ENCODE data around the gene PYHIN1. TPM values are rescaled to one million over a fixed set of nuclear protein-coding genes. Genes with fewer than 3 reads are reported as not detected.

Gene PYHIN1
- total and polyA plus RNA-seq, 3 experiments from 2014 or later, result 23.9 to 110 (median 24.2) TPM

DNA sequence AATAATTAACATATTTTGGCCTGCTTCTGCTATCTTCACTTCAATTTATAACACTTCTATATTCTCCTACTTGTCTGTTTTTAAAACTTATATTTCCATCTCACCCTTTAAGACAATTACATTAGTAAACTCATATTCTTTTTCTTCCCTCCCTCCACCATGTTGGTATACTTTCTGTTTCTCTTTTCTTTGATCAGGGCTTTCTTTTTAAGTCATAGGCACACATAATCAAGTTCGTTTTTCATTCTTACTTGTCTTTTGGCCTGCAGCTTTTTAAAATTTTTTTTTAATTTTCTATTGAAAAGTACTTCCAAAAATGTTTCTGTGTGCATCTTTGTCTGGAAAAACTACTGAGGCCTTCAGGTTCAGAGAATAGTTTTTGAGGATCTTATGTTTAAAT lies 2.3 kb downstream of the PYHIN1 start:
- peaks cover 13% of the 10 kb centered on the region for H3K36me3 ChIP-seq (ENCODE audit: insufficient read depth, low read length)
- peaks cover 31% of the 10 kb centered on the region for H3K4me1 ChIP-seq (ENCODE audit: insufficient read depth, low read length)
- peak overlapping the region; percentile 12 for H3K27ac ChIP-seq (ENCODE audit: low read depth, low read length)
- peak overlapping the region; percentile 84 to 99 (median 88) for H3K4me3 Mint-ChIP-seq
- POLR2A ChIA-PET, result no interaction called here
- no peaks in the 10 kb centered on the region for H3K27me3 ChIP-seq (ENCODE audit: insufficient read depth, low read length, poor library complexity, severe bottlenecking)
- peaks cover 44 to 73% (median 63%) of the 10 kb centered on the region in 3 donors for H3K4me1 Mint-ChIP-seq
- no peaks in the 10 kb centered on the region for H3K9me3 ChIP-seq (ENCODE audit: low read length)
- CTCF ChIA-PET, result no interaction called here
- peak overlapping the region; percentile 25 to 98 (median 80) for H3K27ac Mint-ChIP-seq
- peak in 1 of 5 donors; percentile 20 for DNase-seq
- peak overlapping the region; percentile 45 for H3K4me3 ChIP-seq (ENCODE audit: low read length)
- no peaks in the 10 kb centered on the region for H3K27me3 Mint-ChIP-seq
- peaks cover 0 to 2% (median 0%) of the 10 kb centered on the region in 5 donors for H3K9me3 Mint-ChIP-seq
- H3K36me3 Mint-ChIP-seq, result peaks cover 13 to 53% (median 23%) of the 10 kb centered on the region in 3 donors

DNA sequence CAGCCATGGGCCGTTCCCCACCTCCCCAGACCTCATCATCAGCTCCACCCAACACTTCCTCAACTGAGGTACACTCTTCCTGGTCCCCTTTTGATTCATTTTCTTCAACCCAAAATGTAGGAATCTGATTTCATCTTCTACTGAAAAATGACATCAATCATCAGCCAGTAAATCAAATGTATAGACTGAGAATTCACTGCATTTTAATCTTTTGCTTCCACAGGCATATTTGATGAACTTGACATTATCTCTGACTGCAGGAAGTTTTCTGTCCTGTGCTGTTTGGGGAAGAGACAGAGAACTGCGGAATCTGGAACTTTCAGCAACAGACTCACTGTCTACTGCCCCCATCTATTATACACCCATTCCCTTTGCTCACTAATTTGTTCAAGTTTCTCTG lies 7.8 kb downstream of the PYHIN1 start:
- no peaks in the 10 kb centered on the region for H3K27me3 Mint-ChIP-seq
- no peak overlapping the region for H3K4me3 ChIP-seq (ENCODE audit: low read length)
- peak overlapping the region; percentile 6 to 87 (median 54) for H3K27ac Mint-ChIP-seq
- H3K9me3 Mint-ChIP-seq, result no peaks in the 10 kb centered on the region
- ChIA-PET POLR2A (no interaction called here), CTCF (no interaction called here)
- H3K36me3 Mint-ChIP-seq, result peaks cover 8 to 86% (median 31%) of the 10 kb centered on the region in 3 donors
- no peaks in the 10 kb centered on the region for H3K9me3 ChIP-seq (ENCODE audit: low read length)
- DNase-seq, result no peak
- peaks cover 11% of the 10 kb centered on the region for H3K4me1 ChIP-seq (ENCODE audit: insufficient read depth, low read length)
- H3K4me1 Mint-ChIP-seq, result peaks cover 57 to 84% (median 84%) of the 10 kb centered on the region in 3 donors
- no peaks in the 10 kb centered on the region for H3K27me3 ChIP-seq (ENCODE audit: insufficient read depth, low read length, poor library complexity, severe bottlenecking)
- H3K27ac ChIP-seq (ENCODE audit: low read depth, low read length), result no peak overlapping the region
- H3K4me3 Mint-ChIP-seq, result peak overlapping the region in 1 of 7 donors; percentile 10
- H3K36me3 ChIP-seq (ENCODE audit: insufficient read depth, low read length), result peaks cover 33% of the 10 kb centered on the region

DNA sequence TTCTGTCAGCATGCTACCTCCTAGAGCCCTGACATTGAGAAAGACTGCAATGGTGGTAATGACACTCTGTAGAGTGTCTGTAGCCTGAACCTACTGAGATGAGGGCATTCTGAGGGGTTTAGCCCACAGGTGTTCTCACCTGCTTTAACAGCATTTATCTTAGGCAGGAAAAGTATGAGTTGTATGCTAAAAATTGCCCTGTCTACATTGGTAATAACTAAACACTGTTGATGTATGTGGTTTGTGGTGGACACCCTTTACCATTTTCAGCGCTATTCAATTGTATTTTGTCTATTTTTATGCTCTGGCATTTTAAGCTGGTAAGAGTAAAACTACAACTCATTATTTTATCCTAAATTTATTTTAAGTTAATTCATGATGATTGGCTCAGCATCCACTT lies 10.0 kb downstream of the PYHIN1 start:
- peaks cover 53 to 86% (median 81%) of the 10 kb centered on the region in 3 donors for H3K4me1 Mint-ChIP-seq
- peak overlapping the region in 1 of 7 donors; percentile 77 for H3K4me3 Mint-ChIP-seq
- H3K9me3 Mint-ChIP-seq, result no peaks in the 10 kb centered on the region
- no peaks in the 10 kb centered on the region for H3K9me3 ChIP-seq (ENCODE audit: low read length)
- H3K36me3 ChIP-seq (ENCODE audit: insufficient read depth, low read length), result peaks cover 53% of the 10 kb centered on the region
- H3K27me3 Mint-ChIP-seq, result no peaks in the 10 kb centered on the region
- no peak for DNase-seq
- CTCF ChIA-PET, result interaction anchor here (1.0 kb wide), 1 partner anchor 130 kb away, joined by 3 read pairs; no protein-coding TSS in a partner anchor
- H3K4me1 ChIP-seq (ENCODE audit: insufficient read depth, low read length), result no peaks in the 10 kb centered on the region
- no peak overlapping the region for H3K27ac ChIP-seq (ENCODE audit: low read depth, low read length)
- no peaks in the 10 kb centered on the region for H3K27me3 ChIP-seq (ENCODE audit: insufficient read depth, low read length, poor library complexity, severe bottlenecking)
- H3K36me3 Mint-ChIP-seq, result peaks cover 19 to 89% (median 39%) of the 10 kb centered on the region in 3 donors
- H3K4me3 ChIP-seq (ENCODE audit: low read length), result no peak overlapping the region
- POLR2A ChIA-PET, result no interaction called here
- H3K27ac Mint-ChIP-seq, result peak overlapping the region in 7 of 8 donors; percentile 11 to 80 (median 62)

DNA sequence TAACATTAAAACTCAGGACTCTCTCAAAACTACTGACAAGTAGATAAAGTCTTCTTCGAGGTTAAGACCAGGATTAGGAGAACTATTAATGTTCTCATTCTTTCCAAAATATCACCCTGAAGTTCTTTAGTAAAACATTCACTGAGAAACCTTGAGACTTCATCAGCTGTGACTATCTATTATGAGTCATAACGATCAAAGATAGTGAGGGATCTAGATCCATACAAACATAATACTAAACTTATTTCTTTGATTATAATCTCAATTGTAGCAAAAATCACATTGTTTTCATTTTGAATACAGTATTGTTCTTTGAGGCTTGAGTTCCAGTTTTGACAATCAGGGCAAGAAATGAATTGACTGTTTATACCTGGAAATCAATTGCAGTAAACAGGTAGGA lies 11.1 kb downstream of the PYHIN1 start:
- CTCF ChIA-PET, result no interaction called here
- POLR2A ChIA-PET, result no interaction called here
- no peak overlapping the region for H3K4me3 ChIP-seq (ENCODE audit: low read length)
- no peaks in the 10 kb centered on the region for H3K27me3 ChIP-seq (ENCODE audit: insufficient read depth, low read length, poor library complexity, severe bottlenecking)
- no peak for DNase-seq
- Mint-ChIP-seq H3K4me3 (no peak overlapping the region), H3K9me3 (no peaks in the 10 kb centered on the region), H3K4me1 (peaks cover 57 to 89% (median 80%) of the 10 kb centered on the region in 3 donors), H3K27me3 (peaks cover 0 to 1% of the 10 kb centered on the region in 2 donors), H3K27ac (peak overlapping the region in 5 of 8 donors; percentile 9 to 62 (median 23)), H3K36me3 (peaks cover 29 to 89% (median 46%) of the 10 kb centered on the region in 3 donors)
- no peak overlapping the region for H3K27ac ChIP-seq (ENCODE audit: low read depth, low read length)
- H3K4me1 ChIP-seq (ENCODE audit: insufficient read depth, low read length), result no peaks in the 10 kb centered on the region
- H3K36me3 ChIP-seq (ENCODE audit: insufficient read depth, low read length), result peaks cover 54% of the 10 kb centered on the region
- no peaks in the 10 kb centered on the region for H3K9me3 ChIP-seq (ENCODE audit: low read length)

DNA sequence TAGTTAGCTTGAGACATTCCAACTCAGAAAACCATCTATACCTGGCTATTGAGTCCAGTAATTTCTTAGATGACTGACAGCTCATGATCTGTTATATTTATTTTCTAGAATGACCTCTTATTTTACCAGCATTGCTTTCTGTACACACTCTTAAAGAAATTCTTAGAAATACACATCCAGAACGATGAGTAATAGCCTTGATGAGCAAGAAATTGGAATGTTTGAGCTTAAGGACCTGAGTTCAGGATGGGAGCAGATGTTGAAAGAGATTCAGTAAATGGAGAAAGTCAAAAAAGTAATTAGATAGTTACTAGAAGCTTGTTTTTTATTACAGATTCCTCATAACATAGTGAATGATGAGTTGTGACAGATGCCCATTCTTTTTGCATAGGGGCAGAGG lies 11.7 kb downstream of the PYHIN1 start:
- no peak for DNase-seq
- H3K36me3 ChIP-seq (ENCODE audit: insufficient read depth, low read length), result peaks cover 57% of the 10 kb centered on the region
- H3K4me1 ChIP-seq (ENCODE audit: insufficient read depth, low read length), result peaks cover 2% of the 10 kb centered on the region
- Mint-ChIP-seq H3K9me3 (no peaks in the 10 kb centered on the region), H3K4me1 (peaks cover 63 to 92% (median 82%) of the 10 kb centered on the region in 3 donors), H3K4me3 (peak overlapping the region in 1 of 7 donors; percentile 5), H3K27ac (peak overlapping the region in 1 of 8 donors; percentile 19), H3K36me3 (peaks cover 35 to 90% (median 50%) of the 10 kb centered on the region in 3 donors), H3K27me3 (peaks cover 0 to 1% of the 10 kb centered on the region in 2 donors)
- no peaks in the 10 kb centered on the region for H3K9me3 ChIP-seq (ENCODE audit: low read length)
- no peak overlapping the region for H3K27ac ChIP-seq (ENCODE audit: low read depth, low read length)
- no peaks in the 10 kb centered on the region for H3K27me3 ChIP-seq (ENCODE audit: insufficient read depth, low read length, poor library complexity, severe bottlenecking)
- ChIA-PET POLR2A (no interaction called here), CTCF (no interaction called here)
- H3K4me3 ChIP-seq (ENCODE audit: low read length), result no peak overlapping the region

DNA sequence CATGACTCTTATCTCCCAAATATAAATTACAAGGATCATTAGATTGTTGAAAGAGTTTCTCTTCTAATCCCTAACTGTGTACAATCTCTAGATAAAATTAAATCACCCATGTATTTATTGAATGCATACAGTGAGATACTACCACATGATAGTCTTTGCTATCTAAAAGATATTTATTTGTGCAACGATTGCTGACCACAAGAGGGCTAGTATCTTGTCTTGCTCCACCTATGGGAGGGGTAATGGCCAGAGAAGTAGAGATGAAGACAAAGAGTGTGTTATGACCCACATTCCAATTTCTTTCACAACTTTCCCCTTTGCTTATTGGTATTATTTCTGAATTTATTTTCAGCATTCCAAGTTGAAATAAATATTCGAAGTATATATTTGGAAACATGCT lies 13.7 kb downstream of the PYHIN1 start:
- POLR2A ChIA-PET, result no interaction called here
- H3K36me3 ChIP-seq (ENCODE audit: insufficient read depth, low read length), result peaks cover 65% of the 10 kb centered on the region
- Mint-ChIP-seq H3K27me3 (peaks cover 0 to 1% of the 10 kb centered on the region in 2 donors), H3K4me1 (peaks cover 65 to 91% (median 79%) of the 10 kb centered on the region in 3 donors), H3K9me3 (peaks cover 0 to 2% (median 0%) of the 10 kb centered on the region in 5 donors), H3K27ac (peak overlapping the region in 7 of 8 donors; percentile 15 to 63 (median 38)), H3K4me3 (peak overlapping the region in 2 of 7 donors; percentile 13 to 49), H3K36me3 (peaks cover 55 to 93% (median 55%) of the 10 kb centered on the region in 3 donors)
- no peaks in the 10 kb centered on the region for H3K9me3 ChIP-seq (ENCODE audit: low read length)
- no peak overlapping the region for H3K4me3 ChIP-seq (ENCODE audit: low read length)
- H3K27ac ChIP-seq (ENCODE audit: low read depth, low read length), result no peak overlapping the region
- no peaks in the 10 kb centered on the region for H3K27me3 ChIP-seq (ENCODE audit: insufficient read depth, low read length, poor library complexity, severe bottlenecking)
- no peak for DNase-seq
- peaks cover 5% of the 10 kb centered on the region for H3K4me1 ChIP-seq (ENCODE audit: insufficient read depth, low read length)
- CTCF ChIA-PET, result no interaction called here

DNA sequence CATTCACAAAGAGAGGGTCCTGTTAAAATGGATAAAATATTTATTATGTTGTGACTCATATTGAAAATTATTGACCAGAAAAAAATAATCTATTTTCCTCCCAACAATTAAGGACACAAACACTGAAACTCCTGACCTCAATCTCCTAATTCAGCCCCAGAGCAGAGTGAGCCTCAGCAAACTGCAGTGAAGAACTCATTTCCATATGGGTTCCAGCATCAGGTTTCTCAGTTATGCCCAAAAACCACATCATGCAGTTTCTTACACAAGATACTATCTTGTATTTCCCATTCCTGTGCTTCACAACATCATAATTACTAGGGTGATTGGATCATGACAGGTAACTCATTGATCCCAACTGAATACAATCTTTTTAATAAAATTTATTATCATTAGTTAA lies 15.4 kb downstream of the PYHIN1 start:
- peak overlapping the region in 4 of 8 donors; percentile 8 to 71 (median 58) for H3K27ac Mint-ChIP-seq
- Histone ChIP-seq H3K27ac (ENCODE audit: low read depth, low read length) (no peak overlapping the region), H3K4me1 (ENCODE audit: insufficient read depth, low read length) (peaks cover 5% of the 10 kb centered on the region), H3K27me3 (ENCODE audit: insufficient read depth, low read length, poor library complexity, severe bottlenecking) (no peaks in the 10 kb centered on the region), H3K36me3 (ENCODE audit: insufficient read depth, low read length) (peaks cover 71% of the 10 kb centered on the region), H3K9me3 (ENCODE audit: low read length) (no peaks in the 10 kb centered on the region), H3K4me3 (ENCODE audit: low read length) (no peak overlapping the region)
- H3K4me3 Mint-ChIP-seq, result no peak overlapping the region
- H3K4me1 Mint-ChIP-seq, result peaks cover 68 to 91% (median 78%) of the 10 kb centered on the region in 3 donors
- no peak for DNase-seq
- peaks cover 67 to 96% (median 72%) of the 10 kb centered on the region in 3 donors for H3K36me3 Mint-ChIP-seq
- ChIA-PET POLR2A (no interaction called here), CTCF (no interaction called here)
- H3K27me3 Mint-ChIP-seq, result peaks cover 0 to 1% of the 10 kb centered on the region in 2 donors
- H3K9me3 Mint-ChIP-seq, result peaks cover 0 to 12% (median 0%) of the 10 kb centered on the region in 5 donors

DNA sequence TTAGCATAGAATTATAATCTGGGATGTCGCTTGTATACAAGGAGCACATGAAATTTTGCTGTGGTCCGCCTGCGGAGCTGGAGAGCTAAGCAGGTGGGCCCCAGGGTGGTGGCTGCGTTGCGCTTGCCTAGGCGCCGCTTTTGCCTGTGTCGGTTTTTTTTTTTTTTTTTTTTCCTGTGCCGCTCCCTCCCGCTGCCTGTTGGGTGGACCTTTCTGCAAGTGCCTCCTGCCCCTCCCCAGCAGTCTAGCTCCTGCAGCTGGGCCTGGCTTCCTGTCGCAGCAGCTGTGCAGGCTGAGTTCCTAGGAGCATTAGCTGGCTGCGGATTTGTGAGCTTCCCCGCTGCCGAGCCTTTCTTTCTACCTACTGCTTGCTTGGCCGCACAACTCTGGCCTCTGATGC lies 20.6 kb downstream of the PYHIN1 start:
- H3K27ac Mint-ChIP-seq, result peak overlapping the region in 1 of 8 donors; percentile 48
- H3K27ac ChIP-seq (ENCODE audit: low read depth, low read length), result no peak overlapping the region
- H3K4me1 ChIP-seq (ENCODE audit: insufficient read depth, low read length), result peaks cover 5% of the 10 kb centered on the region
- H3K9me3 ChIP-seq (ENCODE audit: low read length), result no peaks in the 10 kb centered on the region
- H3K36me3 Mint-ChIP-seq, result peaks cover 44 to 60% (median 57%) of the 10 kb centered on the region in 3 donors
- DNase-seq, result no peak
- peaks cover 0 to 1% of the 10 kb centered on the region in 2 donors for H3K27me3 Mint-ChIP-seq
- CTCF ChIA-PET, result interaction anchor here (1.4 to 1.7 kb wide), 2 partner anchors 12 to 137 kb away, joined by 3 to 4 read pairs; no protein-coding TSS in a partner anchor
- peaks cover 0 to 18% (median 3%) of the 10 kb centered on the region in 5 donors for H3K9me3 Mint-ChIP-seq
- no peaks in the 10 kb centered on the region for H3K27me3 ChIP-seq (ENCODE audit: insufficient read depth, low read length, poor library complexity, severe bottlenecking)
- peak overlapping the region in 1 of 7 donors; percentile 55 for H3K4me3 Mint-ChIP-seq
- H3K4me1 Mint-ChIP-seq, result peaks cover 42 to 53% (median 43%) of the 10 kb centered on the region in 3 donors
- peaks cover 34% of the 10 kb centered on the region for H3K36me3 ChIP-seq (ENCODE audit: insufficient read depth, low read length)
- H3K4me3 ChIP-seq (ENCODE audit: low read length), result no peak overlapping the region
- POLR2A ChIA-PET, result no interaction called here
